K562 (cell line): ENCODE data around the gene U2AF1L4. TPM values are rescaled to one million over a fixed set of nuclear protein-coding genes. Genes with fewer than 3 reads are reported as not detected.

Source experiments
- GTF2F1 ChIP-seq: IDR thresholded peaks from 2 replicates; pipeline ENCODE4 v1.6.1; 2011; ENCODE audit warnings: low read depth, low read length, improper control_type of control experiment
- JUND ChIP-seq, 2 experiments: IDR thresholded peaks; 2 replicates in 1 of 2; 3 replicates in 1 of 2; pipeline ENCODE4 v1.6.1; 2011; ENCODE audit warnings: borderline replicate concordance in 2 of 2, low read depth in 2 of 2, low read length in 2 of 2, improper control_type of control experiment in 1 of 2, missing biosample characterization in 1 of 2, missing genetic modification characterization in 1 of 2, missing genetic modification reagents in 1 of 2
- PHF20 ChIP-seq: fragments of 450-650 bp; IDR thresholded peaks from 2 replicates; pipeline ENCODE4 v1.6.1; 2018; ENCODE audit not compliant: partially characterized antibody
- RB1 ChIP-seq: fragments of 450-650 bp; IDR thresholded peaks from 2 replicates; pipeline ENCODE4 v1.6.1; 2017; ENCODE audit warnings: low read depth, mild to moderate bottlenecking
- RBFOX2 ChIP-seq: fragments of 200-400 bp; formaldehyde crosslinking; IDR thresholded peaks from 2 replicates; pipeline ENCODE4 v1.6.1; 2017; ENCODE audit warnings: low read depth, mild to moderate bottlenecking, low read length, moderate library complexity
- RBM15 ChIP-seq: fragments of 200-400 bp; formaldehyde crosslinking; IDR thresholded peaks from 2 replicates; pipeline ENCODE4 v1.6.1; 2018; ENCODE audit warnings: mild to moderate bottlenecking, low read length, moderate library complexity; ENCODE audit not compliant: insufficient read depth
- TOE1 ChIP-seq, 2 experiments: fragments of 450-650 bp in 1 of 2; sonication (generic) in 1 of 2; formaldehyde crosslinking in 1 of 2; IDR thresholded peaks; 2 replicates each; pipeline versions ENCODE4 v1.7.1 to v1.8.0; 2016 to 2022; ENCODE audit warnings: borderline replicate concordance in 2 of 2, mild to moderate bottlenecking in 2 of 2, antibody characterized with exemption in 1 of 2, inconsistent platforms in 1 of 2, low read depth in 1 of 2, missing genetic modification reagents in 1 of 2, moderate library complexity in 1 of 2
- ZNF143 ChIP-seq: sonication (generic); formaldehyde crosslinking; IDR thresholded peaks from 2 replicates; pipeline ENCODE4 v1.9.0; 2022; ENCODE audit warnings: mild to moderate bottlenecking, missing genetic modification reagents
- ZNF785 ChIP-seq: fragments of 250-450 bp; sonication (Bioruptor Pico); IDR thresholded peaks from 2 replicates; pipeline ENCODE4 v1.4.0; 2020; ENCODE audit warnings: mild to moderate bottlenecking
- polyA plus RNA-seq, 8 experiments: library from polyadenylated mRNA; depleted of rRNA in 4 of 8; stranded (reverse) in 5 of 8; unstranded in 3 of 8; fragments of >200 nt; fragmentation: Nextera tagmentation in 2 of 8; fragmentation: Illumina TruSeq in 1 of 8; extraction: Ambion mirVana in 2 of 8; extraction: Trizol in 1 of 8; gene quantifications; 2 replicates each; pipeline versions ENCODE4 v1.2.1 to v1.2.3, GENCODE V29; 2011 to 2014; ENCODE audit warnings: inconsistent platforms in 1 of 8, missing spikeins in 1 of 8
- total RNA-seq, 7 experiments: library from RNA; depleted of rRNA in 6 of 7; stranded (reverse); fragments of >200 nt in 6 of 7; fragmentation: Illumina TruSeq in 2 of 7; extraction: Trizol in 2 of 7; gene quantifications; 2 replicates each; pipeline versions ENCODE4 v1.2.1 to v1.2.3, GENCODE V29; 2011 to 2021; ENCODE audit warnings: low replicate concordance in 1 of 7
- TF ChIP-seq, protein P1 (sequence below): fragments of 450-650 bp; formaldehyde crosslinking; conservative IDR thresholded peaks from 2 replicates; pipeline ENCODE4 v1.4.0; 2022; ENCODE audit warnings: mild to moderate bottlenecking, missing genetic modification characterization
- TF ChIP-seq, protein P2 (sequence below): fragments of 450-650 bp; IDR thresholded peaks from 2 replicates; pipeline ENCODE4 v1.6.1; 2016; ENCODE audit warnings: mild to moderate bottlenecking, moderate library complexity

The U2AF1L4 gene
- total and polyA plus RNA-seq, 9 of the 15 experiments (the other 6 are each of a cell fraction or from before 2014, with no cell fraction given) = 8.4 to 19.5 (median 12.6) TPM

DNA sequence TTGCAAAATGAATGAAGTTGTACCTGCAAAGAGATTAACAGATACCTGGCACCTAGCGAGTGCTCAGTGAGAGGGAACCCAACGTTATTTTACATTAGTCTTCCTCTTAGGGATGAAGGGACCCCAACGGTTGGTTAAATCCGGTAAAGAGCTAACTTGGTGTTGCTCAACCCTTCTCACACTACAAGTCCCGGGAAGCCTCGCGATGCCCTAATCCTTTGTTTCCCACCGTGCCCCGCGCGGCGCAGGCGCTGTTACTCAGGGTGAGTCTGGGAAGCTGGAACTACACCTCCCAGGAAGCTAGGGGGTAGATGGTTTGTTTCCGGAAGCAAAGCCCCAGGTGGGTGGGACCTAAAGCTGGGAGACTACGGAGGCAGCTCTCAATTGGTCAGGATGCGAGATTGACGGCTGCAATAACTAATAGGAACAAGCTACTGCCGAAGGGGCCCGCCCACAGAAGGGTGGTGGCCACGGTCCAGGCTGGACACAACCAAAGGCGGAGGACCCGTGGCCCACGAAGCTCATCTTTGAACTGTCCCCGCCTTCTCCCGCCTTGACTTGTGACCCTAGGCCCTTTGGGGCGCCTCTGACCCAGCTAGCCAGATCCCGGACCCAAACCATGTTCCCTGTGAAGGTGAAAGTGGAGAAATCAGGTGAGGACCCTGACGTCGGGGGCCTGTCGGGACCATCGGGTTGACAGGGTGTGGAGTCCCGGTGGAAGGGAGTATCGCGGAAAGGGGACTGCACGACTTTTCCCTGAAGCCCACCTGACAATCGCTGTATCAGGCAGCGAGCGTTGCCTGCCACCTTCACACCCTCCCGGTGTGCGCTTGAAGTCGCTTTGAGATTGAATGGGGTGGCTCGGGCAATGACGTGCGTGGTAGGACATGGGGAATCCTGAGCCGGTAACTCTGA, 3.1 kb upstream of the U2AF1L4 start, which contains the start of gene LIN37 (continued):
- TF ChIP-seq, protein P1, sequence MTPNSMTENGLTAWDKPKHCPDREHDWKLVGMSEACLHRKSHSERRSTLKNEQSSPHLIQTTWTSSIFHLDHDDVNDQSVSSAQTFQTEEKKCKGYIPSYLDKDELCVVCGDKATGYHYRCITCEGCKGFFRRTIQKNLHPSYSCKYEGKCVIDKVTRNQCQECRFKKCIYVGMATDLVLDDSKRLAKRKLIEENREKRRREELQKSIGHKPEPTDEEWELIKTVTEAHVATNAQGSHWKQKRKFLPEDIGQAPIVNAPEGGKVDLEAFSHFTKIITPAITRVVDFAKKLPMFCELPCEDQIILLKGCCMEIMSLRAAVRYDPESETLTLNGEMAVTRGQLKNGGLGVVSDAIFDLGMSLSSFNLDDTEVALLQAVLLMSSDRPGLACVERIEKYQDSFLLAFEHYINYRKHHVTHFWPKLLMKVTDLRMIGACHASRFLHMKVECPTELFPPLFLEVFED (CRISPR knock-in tag) = no peak
- TF ChIP-seq ZNF785 (CRISPR knock-in tag) = no peak
- no peak for TF ChIP-seq RBM15
- TF ChIP-seq GTF2F1 = no peak
- TF ChIP-seq ZNF143 (CRISPR knock-in tag) = peak; percentile 96
- no peak for TF ChIP-seq RB1
- TF ChIP-seq PHF20 = peak; percentile 49
- TF ChIP-seq TOE1 (IDR thresholded peaks at IDR 0.05; ENCODE audit: borderline replicate concordance) = peak; percentile 64; the same call in 1 of the 2 replicates
- TF ChIP-seq TOE1 (CRISPR knock-in tag; IDR thresholded peaks at IDR 0.05; ENCODE audit: borderline replicate concordance, low read depth) = no peak
- peak; percentile 52; the same call in 1 of the 2 replicates for TF ChIP-seq JUND (IDR thresholded peaks at IDR 0.05; ENCODE audit: borderline replicate concordance, low read depth, low read length)
- TF ChIP-seq JUND (tag; IDR thresholded peaks at IDR 0.05; ENCODE audit: borderline replicate concordance, low read depth, low read length) = peak; percentile 57; the same call in 2 of the 3 replicates
- TF ChIP-seq, protein P2, sequence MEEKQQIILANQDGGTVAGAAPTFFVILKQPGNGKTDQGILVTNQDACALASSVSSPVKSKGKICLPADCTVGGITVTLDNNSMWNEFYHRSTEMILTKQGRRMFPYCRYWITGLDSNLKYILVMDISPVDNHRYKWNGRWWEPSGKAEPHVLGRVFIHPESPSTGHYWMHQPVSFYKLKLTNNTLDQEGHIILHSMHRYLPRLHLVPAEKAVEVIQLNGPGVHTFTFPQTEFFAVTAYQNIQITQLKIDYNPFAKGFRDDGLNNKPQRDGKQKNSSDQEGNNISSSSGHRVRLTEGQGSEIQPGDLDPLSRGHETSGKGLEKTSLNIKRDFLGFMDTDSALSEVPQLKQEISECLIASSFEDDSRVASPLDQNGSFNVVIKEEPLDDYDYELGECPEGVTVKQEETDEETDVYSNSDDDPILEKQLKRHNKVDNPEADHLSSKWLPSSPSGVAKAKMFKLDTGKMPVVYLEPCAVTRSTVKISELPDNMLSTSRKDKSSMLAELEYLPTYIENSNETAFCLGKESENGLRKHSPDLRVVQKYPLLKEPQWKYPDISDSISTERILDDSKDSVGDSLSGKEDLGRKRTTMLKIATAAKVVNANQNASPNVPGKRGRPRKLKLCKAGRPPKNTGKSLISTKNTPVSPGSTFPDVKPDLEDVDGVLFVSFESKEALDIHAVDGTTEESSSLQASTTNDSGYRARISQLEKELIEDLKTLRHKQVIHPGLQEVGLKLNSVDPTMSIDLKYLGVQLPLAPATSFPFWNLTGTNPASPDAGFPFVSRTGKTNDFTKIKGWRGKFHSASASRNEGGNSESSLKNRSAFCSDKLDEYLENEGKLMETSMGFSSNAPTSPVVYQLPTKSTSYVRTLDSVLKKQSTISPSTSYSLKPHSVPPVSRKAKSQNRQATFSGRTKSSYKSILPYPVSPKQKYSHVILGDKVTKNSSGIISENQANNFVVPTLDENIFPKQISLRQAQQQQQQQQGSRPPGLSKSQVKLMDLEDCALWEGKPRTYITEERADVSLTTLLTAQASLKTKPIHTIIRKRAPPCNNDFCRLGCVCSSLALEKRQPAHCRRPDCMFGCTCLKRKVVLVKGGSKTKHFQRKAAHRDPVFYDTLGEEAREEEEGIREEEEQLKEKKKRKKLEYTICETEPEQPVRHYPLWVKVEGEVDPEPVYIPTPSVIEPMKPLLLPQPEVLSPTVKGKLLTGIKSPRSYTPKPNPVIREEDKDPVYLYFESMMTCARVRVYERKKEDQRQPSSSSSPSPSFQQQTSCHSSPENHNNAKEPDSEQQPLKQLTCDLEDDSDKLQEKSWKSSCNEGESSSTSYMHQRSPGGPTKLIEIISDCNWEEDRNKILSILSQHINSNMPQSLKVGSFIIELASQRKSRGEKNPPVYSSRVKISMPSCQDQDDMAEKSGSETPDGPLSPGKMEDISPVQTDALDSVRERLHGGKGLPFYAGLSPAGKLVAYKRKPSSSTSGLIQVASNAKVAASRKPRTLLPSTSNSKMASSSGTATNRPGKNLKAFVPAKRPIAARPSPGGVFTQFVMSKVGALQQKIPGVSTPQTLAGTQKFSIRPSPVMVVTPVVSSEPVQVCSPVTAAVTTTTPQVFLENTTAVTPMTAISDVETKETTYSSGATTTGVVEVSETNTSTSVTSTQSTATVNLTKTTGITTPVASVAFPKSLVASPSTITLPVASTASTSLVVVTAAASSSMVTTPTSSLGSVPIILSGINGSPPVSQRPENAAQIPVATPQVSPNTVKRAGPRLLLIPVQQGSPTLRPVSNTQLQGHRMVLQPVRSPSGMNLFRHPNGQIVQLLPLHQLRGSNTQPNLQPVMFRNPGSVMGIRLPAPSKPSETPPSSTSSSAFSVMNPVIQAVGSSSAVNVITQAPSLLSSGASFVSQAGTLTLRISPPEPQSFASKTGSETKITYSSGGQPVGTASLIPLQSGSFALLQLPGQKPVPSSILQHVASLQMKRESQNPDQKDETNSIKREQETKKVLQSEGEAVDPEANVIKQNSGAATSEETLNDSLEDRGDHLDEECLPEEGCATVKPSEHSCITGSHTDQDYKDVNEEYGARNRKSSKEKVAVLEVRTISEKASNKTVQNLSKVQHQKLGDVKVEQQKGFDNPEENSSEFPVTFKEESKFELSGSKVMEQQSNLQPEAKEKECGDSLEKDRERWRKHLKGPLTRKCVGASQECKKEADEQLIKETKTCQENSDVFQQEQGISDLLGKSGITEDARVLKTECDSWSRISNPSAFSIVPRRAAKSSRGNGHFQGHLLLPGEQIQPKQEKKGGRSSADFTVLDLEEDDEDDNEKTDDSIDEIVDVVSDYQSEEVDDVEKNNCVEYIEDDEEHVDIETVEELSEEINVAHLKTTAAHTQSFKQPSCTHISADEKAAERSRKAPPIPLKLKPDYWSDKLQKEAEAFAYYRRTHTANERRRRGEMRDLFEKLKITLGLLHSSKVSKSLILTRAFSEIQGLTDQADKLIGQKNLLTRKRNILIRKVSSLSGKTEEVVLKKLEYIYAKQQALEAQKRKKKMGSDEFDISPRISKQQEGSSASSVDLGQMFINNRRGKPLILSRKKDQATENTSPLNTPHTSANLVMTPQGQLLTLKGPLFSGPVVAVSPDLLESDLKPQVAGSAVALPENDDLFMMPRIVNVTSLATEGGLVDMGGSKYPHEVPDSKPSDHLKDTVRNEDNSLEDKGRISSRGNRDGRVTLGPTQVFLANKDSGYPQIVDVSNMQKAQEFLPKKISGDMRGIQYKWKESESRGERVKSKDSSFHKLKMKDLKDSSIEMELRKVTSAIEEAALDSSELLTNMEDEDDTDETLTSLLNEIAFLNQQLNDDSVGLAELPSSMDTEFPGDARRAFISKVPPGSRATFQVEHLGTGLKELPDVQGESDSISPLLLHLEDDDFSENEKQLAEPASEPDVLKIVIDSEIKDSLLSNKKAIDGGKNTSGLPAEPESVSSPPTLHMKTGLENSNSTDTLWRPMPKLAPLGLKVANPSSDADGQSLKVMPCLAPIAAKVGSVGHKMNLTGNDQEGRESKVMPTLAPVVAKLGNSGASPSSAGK = no peak
- TF ChIP-seq RBFOX2 = peak; percentile 86
